Body of pancreas (tissue), 4 donors: ENCODE results near the gene PRPH. TPM values are rescaled to one million over a fixed set of nuclear protein-coding genes. Genes with fewer than 3 reads are reported as not detected.

ENCODE experiments used
- ATAC-seq: fragments of 150-250 bp; one replicate; pipeline ENCODE4 v1.9.1; 2016
- DNase-seq, 4 donors: peaks; one replicate each; pipeline ENCODE4 v3.0.0-alpha.2; 2019
- H3K27ac ChIP-seq, 4 donors: fragments of 200-600 bp; sonication (generic); 1 replicate in 3 of 4; 2 replicates in 1 of 4; pipeline versions ENCODE4 v1.5.1 to v1.6.1; 2016 to 2019; ENCODE audit warnings: mild to moderate bottlenecking in 1 of 4, mixed read lengths in 1 of 4, moderate library complexity in 1 of 4
- H3K27me3 ChIP-seq, 2 donors: fragments of 200-600 bp; sonication (generic); one replicate each; pipeline ENCODE4 v1.6.0; 2016; ENCODE audit warnings: mild to moderate bottlenecking in 1 of 2
- H3K36me3 ChIP-seq, 2 donors: fragments of 200-600 bp; sonication (generic); replicated peaks in 1 of 2; 2 replicates each; pipeline ENCODE4 v1.5.1; 2016; ENCODE audit warnings: low read depth in 2 of 2; ENCODE audit not compliant: insufficient read depth in 1 of 2
- H3K4me1 ChIP-seq: fragments of 200-600 bp; sonication (generic); one replicate; pipeline ENCODE4 v1.6.0; 2016
- H3K4me3 ChIP-seq, 2 donors: fragments of 200-600 bp; sonication (generic); 1 replicate in 1 of 2; 2 replicates in 1 of 2; pipeline ENCODE4 v1.5.1; 2016 to 2019
- H3K9me3 ChIP-seq, 3 donors: fragments of 200-600 bp; sonication (generic); 1 replicate in 2 of 3; 2 replicates in 1 of 3; pipeline ENCODE4 v1.5.1; 2016
- POLR2A ChIP-seq, 3 donors: fragments of 450-650 bp; IDR thresholded peaks; one replicate each; pipeline ENCODE4 v1.6.1; 2016; ENCODE audit warnings: antibody characterized with exemption in 3 of 3, mild to moderate bottlenecking in 2 of 3
- WGBS, 2 donors: methylation state at CpG; one replicate each; pipeline ENCODE4 v1.1.5; 2017; 5-methylcytosine and 5-hydroxymethylcytosine counted together
- intact Hi-C: fragments of 100-400 bp; cut with DNase I; formaldehyde crosslinking; loops from one replicate; pipeline ENCODE4 v1.15.1; 2023
- total RNA-seq, 2 donors: library from RNA; depleted of rRNA; stranded (reverse); fragments of >200 nt; gene quantifications; one replicate each; pipeline ENCODE4 v1.1.0, GENCODE V29; 2016
- TF ChIP-seq, protein P1 (sequence below), 7 experiments: fragments of 450-650 bp in 4 of 7; fragments of 200-600 bp in 3 of 7; sonication (generic) in 3 of 7; IDR thresholded peaks; one replicate each; pipeline ENCODE4 v1.5.1; 2016 to 2019; ENCODE audit warnings: antibody characterized with exemption in 7 of 7

Gene PRPH
- total RNA-seq, 2 donors from 2014 or later = 9.6 TPM; not detected in 1

DNA sequence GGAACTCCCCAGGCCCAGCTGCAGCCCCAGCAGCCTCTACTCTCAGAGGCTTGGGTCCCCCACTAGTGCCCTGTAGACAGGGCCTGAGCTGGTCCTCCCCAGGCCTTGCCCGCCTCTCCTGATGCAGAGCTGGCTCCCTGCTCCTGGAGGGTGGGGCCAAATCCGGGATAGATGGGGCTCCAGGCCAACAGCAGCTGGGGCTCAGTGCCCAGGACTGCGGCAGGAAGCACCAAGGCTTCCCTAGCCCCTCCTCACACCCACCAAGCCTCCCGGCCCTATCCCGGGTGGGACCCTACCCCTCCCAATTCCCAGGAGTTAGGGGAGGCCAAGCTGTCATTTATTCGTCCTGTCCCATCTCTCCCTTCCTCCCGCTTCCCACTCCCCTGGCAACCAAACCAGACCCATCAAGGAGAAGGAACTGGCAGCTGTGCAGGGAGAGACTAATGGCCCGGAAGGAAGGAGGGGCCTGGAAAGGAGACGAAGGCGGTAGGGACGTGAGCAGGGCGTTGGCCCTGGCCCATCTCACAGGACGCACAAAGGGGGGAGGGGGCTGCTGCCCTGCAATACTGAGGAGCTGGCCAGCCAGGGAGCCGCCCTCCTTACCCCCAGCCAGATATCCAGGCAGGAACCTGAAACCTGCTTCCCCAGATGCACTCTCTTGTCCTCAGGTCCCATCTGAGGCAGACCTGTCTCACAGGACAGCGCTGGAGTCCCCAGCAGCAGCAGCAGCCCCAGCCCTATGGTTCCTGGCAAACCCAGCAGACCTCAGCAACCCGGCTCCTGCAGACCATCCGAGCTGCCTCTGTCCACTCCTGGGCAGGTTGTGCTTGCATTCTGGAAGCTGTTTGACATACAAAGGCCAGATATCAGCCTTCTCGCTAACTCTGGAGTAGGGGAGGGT, 1.6 kb upstream of the PRPH start:
- intact Hi-C loops = no loop called here
- H3K9me3 ChIP-seq = no peaks in the 10 kb centered on the region
- H3K27me3 ChIP-seq = peaks cover 3 to 16% of the 10 kb centered on the region in 2 donors
- H3K4me1 ChIP-seq = peaks cover 26% of the 10 kb centered on the region
- peak in 1 of 4 donors; percentile 24 for DNase-seq
- ATAC-seq = no peak
- no peak overlapping the region for H3K4me3 ChIP-seq
- TF ChIP-seq, protein P1, sequence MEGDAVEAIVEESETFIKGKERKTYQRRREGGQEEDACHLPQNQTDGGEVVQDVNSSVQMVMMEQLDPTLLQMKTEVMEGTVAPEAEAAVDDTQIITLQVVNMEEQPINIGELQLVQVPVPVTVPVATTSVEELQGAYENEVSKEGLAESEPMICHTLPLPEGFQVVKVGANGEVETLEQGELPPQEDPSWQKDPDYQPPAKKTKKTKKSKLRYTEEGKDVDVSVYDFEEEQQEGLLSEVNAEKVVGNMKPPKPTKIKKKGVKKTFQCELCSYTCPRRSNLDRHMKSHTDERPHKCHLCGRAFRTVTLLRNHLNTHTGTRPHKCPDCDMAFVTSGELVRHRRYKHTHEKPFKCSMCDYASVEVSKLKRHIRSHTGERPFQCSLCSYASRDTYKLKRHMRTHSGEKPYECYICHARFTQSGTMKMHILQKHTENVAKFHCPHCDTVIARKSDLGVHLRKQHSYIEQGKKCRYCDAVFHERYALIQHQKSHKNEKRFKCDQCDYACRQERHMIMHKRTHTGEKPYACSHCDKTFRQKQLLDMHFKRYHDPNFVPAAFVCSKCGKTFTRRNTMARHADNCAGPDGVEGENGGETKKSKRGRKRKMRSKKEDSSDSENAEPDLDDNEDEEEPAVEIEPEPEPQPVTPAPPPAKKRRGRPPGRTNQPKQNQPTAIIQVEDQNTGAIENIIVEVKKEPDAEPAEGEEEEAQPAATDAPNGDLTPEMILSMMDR (IDR thresholded peaks at IDR 0.05) = no peak
- no peak for TF ChIP-seq POLR2A (IDR thresholded peaks at IDR 0.05)
- no peak overlapping the region for H3K27ac ChIP-seq
- no peaks in the 10 kb centered on the region for H3K36me3 ChIP-seq
- WGBS, 2 donors = 41 to 44% methylated on average over 12 to 18 of the region's 18 CpGs

DNA sequence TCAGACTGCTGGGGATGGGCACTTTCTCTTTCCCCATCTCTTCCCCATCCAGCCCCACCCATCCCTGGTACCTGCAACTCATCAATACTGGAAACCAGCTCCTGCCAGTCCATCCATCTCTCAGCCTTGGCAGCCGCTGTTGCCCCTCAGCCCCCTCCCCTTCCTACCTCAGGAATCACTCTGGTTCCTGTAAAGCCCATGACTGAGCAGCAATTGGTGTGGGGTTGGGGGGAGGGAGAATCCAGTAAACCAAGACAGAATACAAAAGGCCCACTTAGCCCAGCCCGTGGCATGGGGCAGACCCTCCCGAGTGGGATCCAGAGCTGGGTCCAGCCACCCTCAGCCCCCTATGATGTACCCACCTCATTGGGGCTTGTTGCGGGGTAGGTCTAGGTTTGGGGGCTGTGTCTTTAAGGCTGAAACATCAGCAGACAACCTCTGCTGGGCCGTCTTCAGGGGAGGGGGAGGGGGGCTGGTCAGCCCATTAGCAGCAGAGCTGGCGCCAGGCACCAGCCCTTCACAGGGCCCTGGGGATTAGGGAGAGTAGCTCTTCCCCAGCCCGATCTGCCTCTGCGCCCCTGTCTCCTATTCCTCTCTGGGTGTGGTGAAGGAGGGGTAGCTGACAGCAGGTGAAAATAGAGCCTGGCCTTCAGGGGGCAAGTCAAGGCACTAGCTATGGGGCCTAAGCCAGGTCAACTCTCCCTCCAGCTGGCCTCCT, 702 bp upstream of the PRPH start:
- intact Hi-C loops = no loop called here
- H3K9me3 ChIP-seq = no peaks in the 10 kb centered on the region
- 74 to 82% methylated on average over 5 to 8 of the region's 8 CpGs for WGBS, 2 donors
- H3K27me3 ChIP-seq = peaks cover 3 to 16% of the 10 kb centered on the region in 2 donors
- no peaks in the 10 kb centered on the region for H3K36me3 ChIP-seq
- ATAC-seq = no peak
- peaks cover 26% of the 10 kb centered on the region for H3K4me1 ChIP-seq
- no peak for DNase-seq
- TF ChIP-seq POLR2A (IDR thresholded peaks at IDR 0.05) = no peak
- TF ChIP-seq, protein P1 (IDR thresholded peaks at IDR 0.05) = no peak
- H3K27ac ChIP-seq = no peak overlapping the region
- no peak overlapping the region for H3K4me3 ChIP-seq

DNA sequence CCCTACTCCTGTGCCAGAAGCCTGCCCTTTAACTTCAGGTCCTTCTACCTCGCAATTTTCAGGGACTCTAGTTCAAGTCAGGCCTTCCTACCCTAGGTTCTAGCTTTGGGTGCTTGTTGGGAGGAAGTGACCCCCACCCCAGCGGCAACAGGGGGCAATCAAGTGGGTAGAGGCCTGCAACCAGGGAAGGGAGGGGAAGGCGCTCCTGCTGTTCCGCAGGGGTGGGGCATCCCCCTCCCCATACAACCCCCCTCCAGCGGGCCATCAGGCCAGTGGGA, 204 bp upstream of the PRPH start:
- no peak overlapping the region for H3K4me3 ChIP-seq
- intact Hi-C loops = no loop called here
- peaks cover 3 to 16% of the 10 kb centered on the region in 2 donors for H3K27me3 ChIP-seq
- H3K4me1 ChIP-seq = peaks cover 26% of the 10 kb centered on the region
- TF ChIP-seq, protein P1 (IDR thresholded peaks at IDR 0.05) = no peak
- TF ChIP-seq POLR2A (IDR thresholded peaks at IDR 0.05) = no peak
- H3K27ac ChIP-seq = no peak overlapping the region
- ATAC-seq (no peak), DNase-seq (no peak)
- no peaks in the 10 kb centered on the region for H3K9me3 ChIP-seq
- 46 to 80% methylated on average over 1 to 4 of the region's 5 CpGs for WGBS, 2 donors
- no peaks in the 10 kb centered on the region for H3K36me3 ChIP-seq

DNA sequence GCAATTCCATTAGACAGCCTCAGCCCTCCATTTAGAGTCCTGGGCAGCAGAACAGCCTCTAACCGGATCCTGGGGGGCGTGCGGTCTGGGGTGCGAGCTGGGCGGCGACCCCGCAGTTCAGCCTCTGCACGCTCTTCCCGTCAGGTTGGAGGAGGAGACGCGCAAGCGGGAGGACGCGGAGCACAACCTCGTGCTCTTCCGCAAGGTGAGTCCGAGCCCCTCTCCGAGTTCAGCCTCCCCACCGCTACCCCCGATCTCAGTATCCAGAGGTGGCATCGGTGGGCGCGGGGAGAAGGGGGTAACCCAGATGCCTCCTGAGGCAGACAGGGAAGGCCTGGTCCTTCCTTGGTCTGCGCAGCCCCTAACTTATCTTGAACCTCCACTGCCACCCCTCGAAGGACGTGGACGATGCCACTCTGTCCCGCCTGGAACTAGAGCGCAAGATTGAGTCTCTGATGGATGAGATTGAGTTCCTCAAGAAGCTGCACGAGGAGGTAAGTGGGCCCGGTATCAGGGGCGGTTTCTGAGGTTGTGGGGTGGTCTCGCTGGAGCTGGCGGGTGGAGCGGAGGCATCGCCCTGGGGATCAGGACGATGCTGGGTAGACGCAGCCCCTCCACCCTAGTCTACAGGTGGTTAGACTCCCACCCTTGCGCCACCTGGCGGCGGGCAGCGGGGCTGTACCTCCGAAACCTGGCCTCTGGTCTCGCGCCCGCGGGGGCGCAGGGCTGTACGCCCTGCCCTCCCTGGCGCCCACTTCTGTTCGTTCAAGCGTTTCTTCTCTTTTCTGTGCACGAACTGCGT, 1.3 kb downstream of the PRPH start:
- 15 to 16% methylated on average over 14 to 50 of the region's 54 CpGs for WGBS, 2 donors
- TF ChIP-seq, protein P1 (IDR thresholded peaks at IDR 0.05) = peak; percentile 54 to 77 (median 62)
- no peak for TF ChIP-seq POLR2A (IDR thresholded peaks at IDR 0.05)
- H3K4me1 ChIP-seq = peaks cover 26% of the 10 kb centered on the region
- H3K9me3 ChIP-seq = no peaks in the 10 kb centered on the region
- H3K27me3 ChIP-seq = peaks cover 3 to 16% of the 10 kb centered on the region in 2 donors
- H3K36me3 ChIP-seq = no peaks in the 10 kb centered on the region
- intact Hi-C loops = no loop called here
- no peak overlapping the region for H3K4me3 ChIP-seq
- no peak overlapping the region for H3K27ac ChIP-seq
- peak; percentile 52 to 66 (median 56) for DNase-seq
- peak; percentile 76 for ATAC-seq
